Right lobe of liver (tissue), 4 donors: ENCODE measurements around the gene FGF16.

Experiments
- CTCF ChIP-seq, 4 donors: fragments of 200-600 bp in 3 of 4; fragments of 450-650 bp in 1 of 4; IDR thresholded peaks; one replicate each; pipeline versions ENCODE4 v1.5.1 to v1.8.0; 2016 to 2022; ENCODE audit warnings: antibody characterized with exemption in 4 of 4, mild to moderate bottlenecking in 2 of 4
- POLR2A ChIP-seq: fragments of 450-650 bp; IDR thresholded peaks from one replicate; pipeline ENCODE4 v1.6.1; 2017; ENCODE audit warnings: antibody characterized with exemption, mild to moderate bottlenecking
- donor health status: DM: no; HTN: no; CAD: no.
- donor health status: DM: no; HTN: no; CAD: no.
- donor health status: DM: no; HTN: yes; CAD: no.

DNA sequence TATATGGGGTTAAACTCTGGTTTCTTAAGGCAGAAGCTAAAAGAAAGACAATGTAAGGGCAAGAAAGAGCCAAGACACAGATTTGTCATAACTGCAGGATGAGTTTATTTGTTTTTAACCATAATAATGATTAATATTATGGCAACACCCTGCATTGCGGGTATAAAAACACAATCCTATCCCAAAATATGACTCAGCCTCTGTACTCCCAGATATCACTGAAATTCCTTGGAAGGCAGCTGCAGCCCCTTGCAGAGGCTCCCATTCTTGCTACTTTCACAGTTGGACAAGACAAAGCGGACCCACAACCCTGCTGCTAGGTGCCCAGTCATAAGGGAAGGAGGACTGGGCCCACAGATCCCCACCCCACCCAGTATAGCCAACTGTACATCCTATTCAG is 20.4 kb upstream of the FGF16 start:
- TF ChIP-seq CTCF (IDR thresholded peaks at IDR 0.05) = no peak
- no peak for TF ChIP-seq POLR2A
